KMS-11 (cell line): ENCODE measurements around the gene SLC2A1.

Experiments
- H2AFZ ChIP-seq: fragments of 200-600 bp; sonication (generic); 2 replicates; pipeline ENCODE4 v1.6.1; 2016; ENCODE audit warnings: antibody characterized with exemption, mixed run types, low read depth
- H3K27ac ChIP-seq: fragments of 200-600 bp; sonication (generic); 2 replicates; pipeline ENCODE4 v1.6.1; 2016; ENCODE audit warnings: mild to moderate bottlenecking, mixed run types
- H3K27me3 ChIP-seq: fragments of 200-600 bp; sonication (generic); 2 replicates; pipeline ENCODE4 v1.6.1; 2017; ENCODE audit warnings: mild to moderate bottlenecking, low read depth, mixed run types, moderate library complexity; ENCODE audit not compliant: insufficient read depth
- H3K36me3 ChIP-seq: fragments of 200-600 bp; sonication (generic); 2 replicates; pipeline ENCODE4 v1.6.1; 2017; ENCODE audit warnings: mild to moderate bottlenecking, mixed run types; ENCODE audit not compliant: insufficient read depth
- H3K4me1 ChIP-seq: fragments of 200-600 bp; sonication (generic); 2 replicates; pipeline ENCODE4 v1.6.1; 2016; ENCODE audit warnings: mild to moderate bottlenecking, low read depth, mixed run types; ENCODE audit not compliant: poor library complexity, severe bottlenecking
- H3K4me2 ChIP-seq: fragments of 200-600 bp; sonication (generic); 2 replicates; pipeline ENCODE4 v1.7.0; 2016; ENCODE audit warnings: mild to moderate bottlenecking, mixed run types
- H3K4me3 ChIP-seq: fragments of 200-600 bp; sonication (generic); IDR thresholded peaks from 2 replicates; pipeline ENCODE4 v1.6.1; 2017; ENCODE audit warnings: low read depth, low read length, mixed read lengths; ENCODE audit not compliant: insufficient read depth
- H3K79me2 ChIP-seq: fragments of 200-600 bp; sonication (generic); 2 replicates; pipeline ENCODE4 v1.6.1; 2016; ENCODE audit warnings: low read depth, mixed run types; ENCODE audit not compliant: insufficient read depth
- H3K9ac ChIP-seq: fragments of 200-600 bp; sonication (generic); 2 replicates; pipeline ENCODE4 v1.6.1; 2016; ENCODE audit warnings: mild to moderate bottlenecking, mixed run types
- H4K20me1 ChIP-seq: fragments of 200-600 bp; sonication (generic); 2 replicates; pipeline ENCODE4 v1.6.1; 2016; ENCODE audit warnings: mild to moderate bottlenecking, mixed run types; ENCODE audit not compliant: insufficient read depth
- TF ChIP-seq, protein P1 (sequence below): fragments of 200-600 bp; sonication (generic); conservative IDR thresholded peaks from 2 replicates; pipeline ENCODE4 v1.6.1; 2017; ENCODE audit warnings: low read depth, mild to moderate bottlenecking, antibody characterized with exemption, low read length, moderate library complexity, mixed read lengths

The SLC2A1 gene

DNA sequence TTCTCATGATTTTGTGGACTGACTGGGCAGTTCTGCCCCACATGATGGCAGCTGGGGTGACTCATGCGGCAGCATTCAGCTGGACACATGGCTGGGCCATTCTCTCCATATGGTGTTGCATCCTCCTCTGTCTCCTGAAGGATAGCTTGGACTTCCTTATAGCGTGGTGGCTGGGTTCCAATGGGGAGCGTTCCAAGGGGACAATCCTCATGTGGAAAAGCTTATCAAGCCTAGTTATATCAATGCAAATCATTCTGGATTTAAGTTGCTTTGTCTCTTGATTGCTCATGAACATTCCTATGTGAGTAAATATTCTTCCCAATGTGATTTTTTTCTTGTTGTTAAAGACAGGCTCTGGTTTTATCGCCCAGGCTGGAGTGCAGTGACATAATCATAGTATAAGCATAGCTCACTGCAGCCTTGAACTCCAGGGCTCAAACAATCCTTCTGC lies 13.2 kb upstream of the SLC2A1 start:
- Histone ChIP-seq H3K36me3 (no peaks in the 10 kb centered on the region), H3K27ac (no peak overlapping the region), H3K4me1 (no peaks in the 10 kb centered on the region), H3K9ac (no peak overlapping the region), H3K79me2 (no peaks in the 10 kb centered on the region), H3K4me3 (no peak overlapping the region), H4K20me1 (no peaks in the 10 kb centered on the region), H3K4me2 (no peak overlapping the region), H2AFZ (no peak overlapping the region), H3K27me3 (no peaks in the 10 kb centered on the region)
- TF ChIP-seq, protein P1, sequence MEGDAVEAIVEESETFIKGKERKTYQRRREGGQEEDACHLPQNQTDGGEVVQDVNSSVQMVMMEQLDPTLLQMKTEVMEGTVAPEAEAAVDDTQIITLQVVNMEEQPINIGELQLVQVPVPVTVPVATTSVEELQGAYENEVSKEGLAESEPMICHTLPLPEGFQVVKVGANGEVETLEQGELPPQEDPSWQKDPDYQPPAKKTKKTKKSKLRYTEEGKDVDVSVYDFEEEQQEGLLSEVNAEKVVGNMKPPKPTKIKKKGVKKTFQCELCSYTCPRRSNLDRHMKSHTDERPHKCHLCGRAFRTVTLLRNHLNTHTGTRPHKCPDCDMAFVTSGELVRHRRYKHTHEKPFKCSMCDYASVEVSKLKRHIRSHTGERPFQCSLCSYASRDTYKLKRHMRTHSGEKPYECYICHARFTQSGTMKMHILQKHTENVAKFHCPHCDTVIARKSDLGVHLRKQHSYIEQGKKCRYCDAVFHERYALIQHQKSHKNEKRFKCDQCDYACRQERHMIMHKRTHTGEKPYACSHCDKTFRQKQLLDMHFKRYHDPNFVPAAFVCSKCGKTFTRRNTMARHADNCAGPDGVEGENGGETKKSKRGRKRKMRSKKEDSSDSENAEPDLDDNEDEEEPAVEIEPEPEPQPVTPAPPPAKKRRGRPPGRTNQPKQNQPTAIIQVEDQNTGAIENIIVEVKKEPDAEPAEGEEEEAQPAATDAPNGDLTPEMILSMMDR = no peak

DNA sequence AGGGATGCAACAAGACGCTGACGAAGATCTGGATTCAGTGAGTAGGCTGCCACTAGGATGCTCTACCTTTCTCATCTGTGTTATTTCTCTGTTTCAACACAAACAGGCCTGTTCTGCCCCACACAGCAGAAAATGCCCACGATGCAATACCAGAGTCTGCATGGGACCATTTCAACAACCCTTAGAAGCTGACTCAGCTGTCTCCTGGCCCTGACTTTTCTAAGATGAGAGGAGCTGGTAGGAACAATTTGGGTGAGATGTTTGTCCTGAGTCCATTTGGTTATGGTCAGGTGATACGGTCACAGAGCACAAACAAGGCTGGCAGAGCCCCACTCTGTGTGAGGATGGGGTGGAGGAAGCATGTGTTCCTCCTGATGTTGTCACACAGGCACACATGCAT lies 11.5 kb upstream of the SLC2A1 start:
- Histone ChIP-seq H3K4me3 (no peak overlapping the region), H3K9ac (no peak overlapping the region), H2AFZ (no peak overlapping the region)

DNA sequence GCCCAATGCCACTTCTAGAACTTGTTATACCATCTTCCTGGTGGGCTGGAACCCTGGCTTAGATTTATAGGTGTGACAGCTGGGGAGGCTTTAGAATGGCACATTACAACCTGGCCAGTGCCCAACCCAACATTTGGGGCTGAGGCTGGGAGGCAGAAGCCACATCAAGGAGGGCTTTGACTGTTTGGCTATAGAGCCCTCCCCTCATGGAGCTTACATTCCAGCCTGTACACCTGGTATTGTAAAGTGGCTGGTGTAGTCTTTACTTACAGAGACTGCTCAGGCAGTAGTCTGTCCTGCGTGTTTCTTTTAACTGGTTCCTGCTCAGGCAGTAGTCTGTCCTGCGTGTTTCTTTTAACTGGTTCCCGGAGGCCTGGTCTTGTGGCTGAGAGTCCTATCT lies 10.0 kb upstream of the SLC2A1 start:
- no peak overlapping the region for H3K9ac ChIP-seq
- H3K36me3 ChIP-seq = no peaks in the 10 kb centered on the region
- no peak overlapping the region for H2AFZ ChIP-seq
- H4K20me1 ChIP-seq = no peaks in the 10 kb centered on the region
- no peak overlapping the region for H3K4me3 ChIP-seq
- no peak overlapping the region for H3K4me2 ChIP-seq
- no peaks in the 10 kb centered on the region for H3K4me1 ChIP-seq
- H3K79me2 ChIP-seq = no peaks in the 10 kb centered on the region
- H3K27ac ChIP-seq = no peak overlapping the region
- H3K27me3 ChIP-seq = no peaks in the 10 kb centered on the region
- TF ChIP-seq, protein P1 = no peak

More for the DNA sequence above, 11.5 kb upstream of the SLC2A1 start:
- TF ChIP-seq, protein P1 = no peak
- Histone ChIP-seq H3K27me3 (no peaks in the 10 kb centered on the region), H3K36me3 (no peaks in the 10 kb centered on the region), H4K20me1 (no peaks in the 10 kb centered on the region), H3K4me2 (no peak overlapping the region), H3K4me1 (no peaks in the 10 kb centered on the region), H3K27ac (no peak overlapping the region), H3K79me2 (no peaks in the 10 kb centered on the region)

DNA sequence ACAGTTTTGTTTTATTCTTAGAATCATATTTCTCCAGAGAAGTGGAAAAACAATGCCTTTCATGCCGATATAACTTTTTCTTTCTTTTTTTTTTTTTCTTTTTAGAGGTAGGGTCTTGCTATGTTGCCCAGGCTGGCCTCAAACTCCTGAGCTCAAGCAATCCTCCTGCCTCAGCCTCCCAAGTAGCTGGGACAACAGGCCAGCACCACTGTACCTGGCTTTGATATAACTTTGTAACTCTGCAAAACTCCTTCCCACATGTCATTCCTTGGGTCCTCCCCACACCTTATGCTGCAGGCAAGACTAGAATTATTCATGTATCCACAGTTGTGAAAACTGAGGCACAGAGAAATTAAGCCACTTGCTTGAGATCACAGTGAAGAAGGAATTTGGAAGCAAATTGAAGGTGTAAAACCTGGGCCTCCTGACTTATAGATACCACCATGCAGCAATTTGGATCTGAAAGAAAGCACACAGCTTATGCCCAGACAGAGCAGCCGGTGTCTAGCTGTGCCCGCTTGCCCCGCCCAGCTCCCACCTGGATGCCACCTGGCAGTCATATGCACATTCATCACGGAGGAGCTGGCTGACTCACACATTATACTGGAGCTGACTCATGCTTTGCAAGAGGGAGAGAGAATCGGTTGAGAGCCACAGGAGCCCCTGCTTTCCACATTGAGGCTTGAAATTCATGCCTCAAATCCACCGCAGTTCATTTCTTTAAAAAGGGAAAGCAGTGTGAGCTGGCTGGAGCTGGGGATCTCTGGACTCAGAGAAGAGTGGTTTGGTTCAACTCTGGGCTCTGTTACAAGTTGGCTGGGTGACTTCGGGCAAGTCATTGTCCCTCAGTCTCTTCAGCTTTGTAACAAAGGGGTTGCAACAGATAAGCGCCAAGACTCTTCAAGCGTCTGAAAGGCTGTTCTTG lies 8.3 kb upstream of the SLC2A1 start:
- Histone ChIP-seq H3K79me2 (no peaks in the 10 kb centered on the region), H4K20me1 (no peaks in the 10 kb centered on the region), H2AFZ (no peak overlapping the region), H3K9ac (no peak overlapping the region), H3K4me2 (no peak overlapping the region), H3K36me3 (no peaks in the 10 kb centered on the region), H3K4me3 (no peak overlapping the region), H3K27ac (no peak overlapping the region), H3K4me1 (no peaks in the 10 kb centered on the region), H3K27me3 (no peaks in the 10 kb centered on the region)
- TF ChIP-seq, protein P1 = no peak
